Skin epidermis (tissue), 12 donors: ENCODE results near the gene SMG6.

Experiments
- H3K27ac ChIP-seq, 21 experiments: fragments of 200-600 bp; sonication (generic) in 11 of 21; one replicate each; pipeline ENCODE4 v1.5.0; 2020; ENCODE audit warnings: mild to moderate bottlenecking in 3 of 21, inconsistent platforms in 2 of 21, moderate library complexity in 2 of 21
- H3K4me3 ChIP-seq, 7 experiments: fragments of 200-600 bp; sonication (generic) in 2 of 7; one replicate each; pipeline ENCODE4 v1.5.0; 2020; ENCODE audit warnings: inconsistent platforms in 2 of 7, mild to moderate bottlenecking in 2 of 7, moderate library complexity in 1 of 7

SMG6 gene

GRCh38 chr17:2051061-2051932 lies 252.3 kb downstream of the SMG6 start:
- H3K27ac ChIP-seq: peak overlapping the region in 5 of 21 experiments; percentile 4 to 82 (median 50)
- H3K4me3 ChIP-seq: peak overlapping the region; percentile 27 to 81 (median 68)

GRCh38 chr17:2050300-2051060 lies 253.1 kb downstream of the SMG6 start:
- Histone ChIP-seq H3K4me3 (peak overlapping the region; percentile 27 to 81 (median 68)), H3K27ac (peak overlapping the region in 10 of 21 experiments; percentile 4 to 82 (median 42))

GRCh38 chr17:2049333-2050299 lies 254.0 kb downstream of the SMG6 start:
- H3K4me3 ChIP-seq: peak overlapping the region; percentile 49 to 81 (median 68)
- H3K27ac ChIP-seq: peak overlapping the region in 16 of 21 experiments; percentile 31 to 82 (median 71)

GRCh38 chr17:2048805-2049204 lies 254.8 kb downstream of the SMG6 start:
- H3K4me3 ChIP-seq: peak overlapping the region in 2 of 7 experiments; percentile 63 to 81
- H3K27ac ChIP-seq: peak overlapping the region in 4 of 21 experiments; percentile 41 to 79 (median 76)

- Histone ChIP-seq H3K27ac (no peak overlapping the region), H3K4me3 (no peak overlapping the region)
Observed at GRCh38 chr17:2047590-2047989, 256.0 kb downstream of the SMG6 start.

- H3K4me3 ChIP-seq: no peak overlapping the region
- H3K27ac ChIP-seq: peak overlapping the region in 7 of 21 experiments; percentile 18 to 87 (median 41)
Observed at GRCh38 chr17:2044263-2044894, 259.2 kb downstream of the SMG6 start.

GRCh38 chr17:2043785-2044184 lies 259.8 kb downstream of the SMG6 start:
- Histone ChIP-seq H3K27ac (peak overlapping the region in 11 of 21 experiments; percentile 17 to 95 (median 43)), H3K4me3 (no peak overlapping the region)

GRCh38 chr17:2042933-2043332 lies 260.7 kb downstream of the SMG6 start:
- peak overlapping the region in 6 of 7 experiments; percentile 49 to 88 (median 62) for H3K4me3 ChIP-seq

GRCh38 chr17:2042390-2042847 lies 261.2 kb downstream of the SMG6 start:
- peak overlapping the region; percentile 51 to 97 (median 92) for H3K27ac ChIP-seq
- H3K4me3 ChIP-seq: peak overlapping the region; percentile 49 to 88 (median 53)

More at GRCh38 chr17:2042933-2043332, 260.7 kb downstream of the SMG6 start:
- H3K27ac ChIP-seq: peak overlapping the region in 18 of 21 experiments; percentile 81 to 95 (median 92)

GRCh38 chr17:2041561-2042389 lies 261.8 kb downstream of the SMG6 start, which contains the start of gene OVCA2:
Gene OVCA2, plus strand, starts transcription at chr17:2042022. Its CDS starts 26 bp downstream, at chr17:2042048.
- Histone ChIP-seq H3K4me3 (peak within 1 kb of the TSS; percentile 49 to 88 (median 53)), H3K27ac (peak within 1 kb of the TSS; percentile 51 to 97 (median 92))

GRCh38 chr17:2040942-2041560 lies 262.5 kb downstream of the SMG6 start:
- H3K27ac ChIP-seq: peak overlapping the region; percentile 2 to 97 (median 92)
- peak overlapping the region; percentile 49 to 88 (median 53) for H3K4me3 ChIP-seq

GRCh38 chr17:2040219-2040827 lies 263.3 kb downstream of the SMG6 start:
- Histone ChIP-seq H3K27ac (no peak overlapping the region), H3K4me3 (no peak overlapping the region)

GRCh38 chr17:2037155-2037554 lies 266.4 kb downstream of the SMG6 start:
- no peak overlapping the region for H3K4me3 ChIP-seq
- H3K27ac ChIP-seq: no peak overlapping the region

- H3K27ac ChIP-seq: no peak overlapping the region
- H3K4me3 ChIP-seq: no peak overlapping the region
Observed at GRCh38 chr17:2035541-2036488, 267.8 kb downstream of the SMG6 start.

- H3K27ac ChIP-seq: no peak overlapping the region
- no peak overlapping the region for H3K4me3 ChIP-seq
Observed at GRCh38 chr17:2034806-2035540, 268.6 kb downstream of the SMG6 start.
